Measurements from ENCODE around the gene FOLR3.
A peak's percentile ranks its signal among the peaks of the same experiment; 100 is the strongest.

The FOLR3 gene

GRCh38 chr11:72112978-72113808 is 22.3 kb upstream of the FOLR3 start:
- H3K27me3 ChIP-seq (ENCODE audit: insufficient read depth, low read length), result no peaks in the 10 kb centered on the region
- no peaks in the 10 kb centered on the region for H3F3A ChIP-seq (ENCODE audit: insufficient read depth, low read length)
- TF ChIP-seq EZH2 (IDR thresholded peaks at IDR 0.05; ENCODE audit: borderline replicate concordance, low read length) (no peak), CTCF (IDR thresholded peaks at IDR 0.05; ENCODE audit: low read length) (no peak)
- no peaks in the 10 kb centered on the region for H3K9me3 ChIP-seq (ENCODE audit: low read length)
- no peak overlapping the region for H2AFZ ChIP-seq (ENCODE audit: low read length)
- peak overlapping the region; percentile 84 for H3K27ac ChIP-seq (ENCODE audit: low read depth, low read length, poor library complexity, severe bottlenecking)
- H3K4me1 ChIP-seq (ENCODE audit: insufficient read depth, low read length, severe bottlenecking), result peaks cover 18% of the 10 kb centered on the region
- H3K4me3 ChIP-seq (ENCODE audit: low read depth, low read length, poor library complexity, severe bottlenecking), result peak overlapping the region; percentile 66
- peak overlapping the region; percentile 84 for H3K9ac ChIP-seq (ENCODE audit: low read length)
- H3K4me2 ChIP-seq (ENCODE audit: low read length), result peak overlapping the region; percentile 82
- H4K20me1 ChIP-seq (ENCODE audit: insufficient read depth, low read length), result no peaks in the 10 kb centered on the region
- H3K36me3 ChIP-seq (ENCODE audit: insufficient read depth, low read length), result no peaks in the 10 kb centered on the region
- no peaks in the 10 kb centered on the region for H3K9me2 ChIP-seq (ENCODE audit: low read depth, low read length)
- H3K79me2 ChIP-seq (ENCODE audit: insufficient read depth, low read length), result no peaks in the 10 kb centered on the region

GRCh38 chr11:72114570-72114969 is 21.0 kb upstream of the FOLR3 start:
- H3K9me3 ChIP-seq (ENCODE audit: low read length), result no peaks in the 10 kb centered on the region
- no peaks in the 10 kb centered on the region for H3K36me3 ChIP-seq (ENCODE audit: insufficient read depth, low read length)
- TF ChIP-seq EZH2 (IDR thresholded peaks at IDR 0.05; ENCODE audit: borderline replicate concordance, low read length), result no peak
- H3K9me2 ChIP-seq (ENCODE audit: low read depth, low read length), result no peaks in the 10 kb centered on the region
- H2AFZ ChIP-seq (ENCODE audit: low read length), result no peak overlapping the region
- no peak overlapping the region for H3K9ac ChIP-seq (ENCODE audit: low read length)
- no peaks in the 10 kb centered on the region for H3K27me3 ChIP-seq (ENCODE audit: insufficient read depth, low read length)
- H3K4me3 ChIP-seq (ENCODE audit: low read depth, low read length, poor library complexity, severe bottlenecking), result no peak overlapping the region
- no peak overlapping the region for H3K27ac ChIP-seq (ENCODE audit: low read depth, low read length, poor library complexity, severe bottlenecking)
- H3K4me2 ChIP-seq (ENCODE audit: low read length), result no peak overlapping the region
- no peaks in the 10 kb centered on the region for H4K20me1 ChIP-seq (ENCODE audit: insufficient read depth, low read length)
- no peaks in the 10 kb centered on the region for H3F3A ChIP-seq (ENCODE audit: insufficient read depth, low read length)
- peaks cover 18% of the 10 kb centered on the region for H3K4me1 ChIP-seq (ENCODE audit: insufficient read depth, low read length, severe bottlenecking)
- no peaks in the 10 kb centered on the region for H3K79me2 ChIP-seq (ENCODE audit: insufficient read depth, low read length)

GRCh38 chr11:72116019-72116755 is 19.3 kb upstream of the FOLR3 start:
- Histone ChIP-seq H3K36me3 (ENCODE audit: insufficient read depth, low read length) (no peaks in the 10 kb centered on the region; the same call in 1 of the 2 replicates), H3F3A (ENCODE audit: insufficient read depth, low read length) (no peaks in the 10 kb centered on the region), H3K27me3 (ENCODE audit: insufficient read depth, low read length) (no peaks in the 10 kb centered on the region), H3K4me2 (ENCODE audit: low read length) (no peak overlapping the region), H3K79me2 (ENCODE audit: insufficient read depth, low read length) (no peaks in the 10 kb centered on the region), H4K20me1 (ENCODE audit: insufficient read depth, low read length) (no peaks in the 10 kb centered on the region), H3K4me1 (ENCODE audit: insufficient read depth, low read length, severe bottlenecking) (peaks cover 14% of the 10 kb centered on the region), H2AFZ (ENCODE audit: low read length) (no peak overlapping the region), H3K9me2 (ENCODE audit: low read depth, low read length) (no peaks in the 10 kb centered on the region), H3K4me3 (ENCODE audit: low read depth, low read length, poor library complexity, severe bottlenecking) (no peak overlapping the region), H3K9me3 (ENCODE audit: low read length) (no peaks in the 10 kb centered on the region), H3K27ac (ENCODE audit: low read depth, low read length, poor library complexity, severe bottlenecking) (no peak overlapping the region), H3K9ac (ENCODE audit: low read length) (no peak overlapping the region)
- TF ChIP-seq EZH2 (IDR thresholded peaks at IDR 0.05; ENCODE audit: borderline replicate concordance, low read length), result no peak
- no peak for TF ChIP-seq CTCF (IDR thresholded peaks at IDR 0.05; ENCODE audit: low read length)

Measured in OCI-LY1 (cell line).